HepG2 (cell line): ENCODE measurements around the gene LRP1B. TPM values are rescaled to one million over a fixed set of nuclear protein-coding genes. Genes with fewer than 3 reads are reported as not detected.

Experiments used
- ATAC-seq: fragments of 200-7000 bp; cut with Tn5 transposase; 3 replicates; pipeline ENCODE4 v1.9.1; 2020; ENCODE audit warnings: mild to moderate bottlenecking, moderate library complexity
- BruUV-seq: library from RNA; stranded (reverse); fragments of 400-500 nt; replicated peaks from 2 replicates; lab custom pipeline; 2021; lab: Mats Ljungman, UMichigan
- CTCF ChIA-PET: fragments of 300-600 bp; formaldehyde crosslinking; extraction: SDS; loops from one replicate; lab custom pipeline; 2021; ENCODE audit warnings: low total read pairs, inconsistent platforms, low intra/inter-chr PET ratio; lab: Yijun Ruan, JAX
- POLR2A ChIA-PET: fragments of 350-600 bp; sonication (Branson Sonifier 250); formaldehyde crosslinking; loops from one replicate; lab custom pipeline; 2020; ENCODE audit warnings: antibody characterized with exemption, inconsistent platforms; lab: Yijun Ruan, JAX
- DNase-seq: peaks from one replicate; pipeline ENCODE4 v3.0.0-alpha.2; 2015; ENCODE audit warnings: low spot score
- FAIRE-seq: peaks from 3 replicates; lab custom pipeline; 2011; peaks lifted over from hg19 to GRCh38; lab: Jason Lieb, UNC
- H2AFZ ChIP-seq: one replicate; pipeline ENCODE4 v1.6.1; 2011; ENCODE audit warnings: low read length, inconsistent platforms
- H3K27ac ChIP-seq: fragments of 300-600 bp; 3 replicates; pipeline ENCODE4 v1.8.0; 2011; ENCODE audit warnings: mixed run types, mild to moderate bottlenecking, mixed read lengths, low read length, inconsistent platforms; ENCODE audit not compliant: insufficient read depth; ENCODE audit errors: extremely low read length
- H3K27me3 ChIP-seq, 2 experiments: fragments of 200-600 bp in 1 of 2; 2 replicates in 1 of 2; 3 replicates in 1 of 2; pipeline versions ENCODE4 v1.6.0 to v1.8.0; 2011; ENCODE audit warnings: low read length in 2 of 2, mild to moderate bottlenecking in 2 of 2, moderate library complexity in 2 of 2, inconsistent platforms in 1 of 2; ENCODE audit not compliant: insufficient read depth in 2 of 2, control insufficient read depth in 1 of 2
- H3K36me3 ChIP-seq, 2 experiments: fragments of 200-600 bp in 1 of 2; replicated peaks in 1 of 2; 2 replicates in 1 of 2; 3 replicates in 1 of 2; pipeline versions ENCODE4 v1.5.1 to v1.8.0; 2011; ENCODE audit warnings: low read length in 2 of 2, inconsistent platforms in 1 of 2; ENCODE audit not compliant: insufficient read depth in 2 of 2, control insufficient read depth in 1 of 2
- H3K4me1 ChIP-seq: 2 replicates; pipeline ENCODE4 v1.5.1; 2012; ENCODE audit warnings: low read length, inconsistent platforms; ENCODE audit not compliant: insufficient read depth
- H3K4me2 ChIP-seq: 2 replicates; pipeline ENCODE4 v1.6.0; 2011; ENCODE audit warnings: low read depth, low read length, inconsistent platforms
- H3K4me3 ChIP-seq, 3 experiments: fragments of 200-600 bp in 1 of 3; sonication (generic), shearing (Covaris generic) in 1 of 3; replicated peaks in 1 of 3; 2 replicates each; pipeline ENCODE4 v1.5.1; 2011 to 2016; ENCODE audit warnings: low read length in 3 of 3, inconsistent platforms in 2 of 3, low read depth in 2 of 3, mild to moderate bottlenecking in 2 of 3, control low read depth in 1 of 3, mixed read lengths in 1 of 3; ENCODE audit not compliant: insufficient read depth in 1 of 3
- H3K79me2 ChIP-seq: one replicate; pipeline ENCODE4 v1.6.1; 2011; ENCODE audit warnings: low read length, inconsistent platforms; ENCODE audit not compliant: insufficient read depth
- H3K9ac ChIP-seq: 2 replicates; pipeline ENCODE4 v1.6.0; 2011; ENCODE audit warnings: mild to moderate bottlenecking, low read depth, low read length, inconsistent platforms; ENCODE audit not compliant: insufficient read depth
- H3K9me3 ChIP-seq: 2 replicates; pipeline ENCODE4 v1.5.1; 2012; ENCODE audit warnings: mild to moderate bottlenecking, low read length
- H4K20me1 ChIP-seq: 2 replicates; pipeline ENCODE4 v1.6.0; 2011; ENCODE audit warnings: inconsistent platforms, mild to moderate bottlenecking, low read length, moderate library complexity; ENCODE audit not compliant: insufficient read depth
- ATF5 ChIP-seq: sonication (generic); formaldehyde crosslinking; IDR thresholded peaks from 2 replicates; pipeline ENCODE4 v1.4.0; 2020; ENCODE audit warnings: mild to moderate bottlenecking, low read depth, missing genetic modification reagents
- RERE ChIP-seq: IDR thresholded peaks from 2 replicates; pipeline ENCODE4 v1.6.1; 2016; ENCODE audit warnings: low read depth, missing genetic modification reagents, missing compliant biosample characterization
- TCF7 ChIP-seq: sonication (generic); IDR thresholded peaks from 2 replicates; pipeline ENCODE4 v1.6.1; 2016; ENCODE audit warnings: antibody characterized with exemption, low read depth
- ZBTB37 ChIP-seq: sonication (generic); formaldehyde crosslinking; IDR thresholded peaks from 2 replicates; pipeline ENCODE4 v1.4.0; 2020; ENCODE audit warnings: mild to moderate bottlenecking, missing genetic modification reagents
- ZFP1 ChIP-seq: IDR thresholded peaks from 2 replicates; pipeline ENCODE4 v1.6.1; 2016
- ZNF329 ChIP-seq: sonication (generic); formaldehyde crosslinking; IDR thresholded peaks from 2 replicates; pipeline ENCODE4 v1.9.0; 2021; ENCODE audit warnings: low read depth, mild to moderate bottlenecking, missing genetic modification reagents
- ZNF350 ChIP-seq: sonication (generic); formaldehyde crosslinking; IDR thresholded peaks from 2 replicates; pipeline ENCODE4 v1.4.0; 2020; ENCODE audit warnings: mild to moderate bottlenecking, low read depth, missing genetic modification reagents, borderline replicate concordance
- ZNF550 ChIP-seq: sonication (generic); formaldehyde crosslinking; IDR thresholded peaks from 2 replicates; pipeline ENCODE4 v1.4.0; 2020; ENCODE audit warnings: mild to moderate bottlenecking, missing genetic modification reagents, borderline replicate concordance
- WGBS: methylation state at CpG from one replicate; pipeline ENCODE4 v1.1.6; 2017; ENCODE audit warnings: low lambda C conversion rate; 5-methylcytosine and 5-hydroxymethylcytosine counted together
- in situ Hi-C: cut with HindIII; loops from 2 replicates; pipeline ENCODE4 v1.10.0; 2017; ENCODE audit warnings: low pct_unique_long_range_greater_than_20kb; ENCODE audit not compliant: extremely low pct_ligation_motif_present
- intact Hi-C: fragments of 100-400 bp; cut with micrococcal nuclease; formaldehyde crosslinking; loops from one replicate; pipeline ENCODE4 v1.10.0; 2022; ENCODE audit not compliant: unreplicated experiment
- polyA plus RNA-seq, 8 experiments: library from polyadenylated mRNA; depleted of rRNA in 3 of 8; stranded (reverse) in 7 of 8; unstranded in 1 of 8; fragments of >200 nt; fragmentation: Illumina TruSeq in 4 of 8; extraction: Trizol in 4 of 8; gene quantifications; 2 replicates each; pipeline versions ENCODE4 v1.2.1 to v1.2.3, GENCODE V29; 2011 to 2016; ENCODE audit warnings: low read depth in 4 of 8, missing spikeins in 1 of 8, mixed read lengths in 1 of 8; ENCODE audit not compliant: insufficient read depth in 1 of 8
- total RNA-seq, 5 experiments: library from RNA; depleted of rRNA; stranded (reverse); fragments of >200 nt; fragmentation: Illumina TruSeq; extraction: Trizol; gene quantifications; 2 replicates each; pipeline ENCODE4 v1.2.3, GENCODE V29; 2016; ENCODE audit warnings: low read depth in 1 of 5

LRP1B gene
- total and polyA plus RNA-seq, 2 of the 13 experiments (the other 11 are each of a cell fraction or from before 2014, with no cell fraction given), result 0.04 TPM; not detected in 1

GRCh38 chr2:140747090-140747489, 1383.7 kb downstream of the LRP1B start:
- H3K27ac ChIP-seq, result no peak overlapping the region
- no TSS peak for BruUV-seq
- no peak overlapping the region for H3K4me3 ChIP-seq
- no peaks in the 10 kb centered on the region for H3K4me1 ChIP-seq
- no peak overlapping the region for H2AFZ ChIP-seq
- TF ChIP-seq ATF5 (CRISPR knock-in tag) (no peak), ZBTB37 (no peak), ZNF329 (CRISPR knock-in tag) (no peak), ZFP1 (no peak), TCF7 (no peak), ZNF350 (CRISPR knock-in tag) (no peak), ZNF550 (CRISPR knock-in tag) (no peak), RERE (CRISPR knock-in tag) (no peak)
- H3K36me3 ChIP-seq, result no peaks in the 10 kb centered on the region
- POLR2A ChIA-PET, result no interaction called here
- H3K9me3 ChIP-seq, result no peaks in the 10 kb centered on the region
- CTCF ChIA-PET, result no interaction called here
- no peaks in the 10 kb centered on the region for H4K20me1 ChIP-seq
- ATAC-seq (no peak), DNase-seq (no peak), FAIRE-seq (peak; percentile 8)
- in situ Hi-C loops, result no loop called here
- H3K9ac ChIP-seq, result no peak overlapping the region
- intact Hi-C loops, result no loop called here
- H3K27me3 ChIP-seq, result no peaks in the 10 kb centered on the region
- 0% methylated on average over 2 of the region's 2 CpGs for WGBS
- H3K79me2 ChIP-seq, result no peaks in the 10 kb centered on the region
- H3K4me2 ChIP-seq, result no peak overlapping the region
